Measurements from ENCODE around the gene TBC1D22A. TPM values are rescaled to one million over a fixed set of nuclear protein-coding genes. Genes with fewer than 3 reads are reported as not detected.

The TBC1D22A gene
- total RNA-seq, 1 donor from 2014 or later, result 87.8 TPM

- Histone ChIP-seq H3K27ac (no peak overlapping the region), H3K4me3 (no peak overlapping the region), H3K4me1 (no peaks in the 10 kb centered on the region), H3K9me3 (no peaks in the 10 kb centered on the region), H3K36me3 (no peaks in the 10 kb centered on the region), H3K27me3 (no peaks in the 10 kb centered on the region)
- DNase-seq (ENCODE audit: low spot score in 2 of 2), result no peak
- no peak for TF ChIP-seq CTCF (IDR thresholded peaks at IDR 0.05)
- intact Hi-C loops (cut with DNase I), result no loop called here
These were observed 363.2 kb downstream of the TBC1D22A start for GRCh38 chr22:47125603-47126002.

- no peaks in the 10 kb centered on the region for H3K4me1 ChIP-seq
- intact Hi-C loops (cut with DNase I), result no loop called here
- H3K36me3 ChIP-seq, result no peaks in the 10 kb centered on the region
- TF ChIP-seq CTCF (IDR thresholded peaks at IDR 0.05), result no peak
- no peak overlapping the region for H3K4me3 ChIP-seq
- no peaks in the 10 kb centered on the region for H3K9me3 ChIP-seq
- H3K27ac ChIP-seq, result no peak overlapping the region
- H3K27me3 ChIP-seq, result no peaks in the 10 kb centered on the region
- no peak for DNase-seq (ENCODE audit: low spot score in 2 of 2)
These were observed 363.9 kb downstream of the TBC1D22A start for GRCh38 chr22:47126344-47126811.

- H3K9me3 ChIP-seq, result no peaks in the 10 kb centered on the region
- no peaks in the 10 kb centered on the region for H3K36me3 ChIP-seq
- no peak overlapping the region for H3K27ac ChIP-seq
- no peaks in the 10 kb centered on the region for H3K4me1 ChIP-seq
- H3K4me3 ChIP-seq, result no peak overlapping the region
- intact Hi-C loops (cut with DNase I), result no loop called here
- no peak for TF ChIP-seq CTCF (IDR thresholded peaks at IDR 0.05)
- no peak for DNase-seq (ENCODE audit: low spot score in 2 of 2)
- H3K27me3 ChIP-seq, result no peaks in the 10 kb centered on the region
These were observed 365.0 kb downstream of the TBC1D22A start for GRCh38 chr22:47127441-47127871.

- DNase-seq (ENCODE audit: low spot score in 2 of 2), result no peak
- no peak overlapping the region for H3K4me3 ChIP-seq
- H3K27ac ChIP-seq, result no peak overlapping the region
- no peaks in the 10 kb centered on the region for H3K36me3 ChIP-seq
- no peaks in the 10 kb centered on the region for H3K4me1 ChIP-seq
- no peak for TF ChIP-seq CTCF (IDR thresholded peaks at IDR 0.05)
- no peaks in the 10 kb centered on the region for H3K9me3 ChIP-seq
- H3K27me3 ChIP-seq, result no peaks in the 10 kb centered on the region
- intact Hi-C loops (cut with DNase I), result no loop called here
These were observed 365.8 kb downstream of the TBC1D22A start for GRCh38 chr22:47128216-47128615.

GRCh38 chr22:47128622-47129215 lies 366.3 kb downstream of the TBC1D22A start:
- H3K27me3 ChIP-seq, result no peaks in the 10 kb centered on the region
- H3K4me1 ChIP-seq, result no peaks in the 10 kb centered on the region
- H3K27ac ChIP-seq, result no peak overlapping the region
- H3K4me3 ChIP-seq, result no peak overlapping the region
- intact Hi-C loops (cut with DNase I), result no loop called here
- no peaks in the 10 kb centered on the region for H3K9me3 ChIP-seq
- no peaks in the 10 kb centered on the region for H3K36me3 ChIP-seq
- TF ChIP-seq CTCF (IDR thresholded peaks at IDR 0.05), result no peak
- no peak for DNase-seq (ENCODE audit: low spot score in 2 of 2)

Measured in ascending aorta (tissue), 2 donors.